ENCODE results near the gene AASS. TPM values are rescaled to one million over a fixed set of nuclear protein-coding genes. Genes with fewer than 3 reads are reported as not detected.

Gene AASS
- total and polyA plus RNA-seq, 2 experiments from 2014 or later, result 368 to 789 TPM

- no peak overlapping the region for H3K4me3 Mint-ChIP-seq
- Histone ChIP-seq H3K4me3 (no peak overlapping the region), H3K36me3 (ENCODE audit: insufficient read depth) (peaks cover 22% of the 10 kb centered on the region; the same call in 1 of the 2 replicates), H2AFZ (no peak overlapping the region), H3F3A (replicated peaks; ENCODE audit: low read depth) (no peaks in the 10 kb centered on the region), H3K27ac (ENCODE audit: low read depth) (no peak overlapping the region), H3K9me2 (ENCODE audit: insufficient read depth) (no peaks in the 10 kb centered on the region), H3K4me1 (ENCODE audit: insufficient read depth) (peaks cover 17% of the 10 kb centered on the region), H4K20me1 (replicated peaks; ENCODE audit: insufficient read depth) (no peaks in the 10 kb centered on the region), H3K79me2 (replicated peaks; ENCODE audit: insufficient read depth) (no peaks in the 10 kb centered on the region), H3K27me3 (ENCODE audit: insufficient read depth) (no peaks in the 10 kb centered on the region), H3K4me2 (no peak overlapping the region)
- TF ChIP-seq STAT1 (IDR thresholded peaks at IDR 0.05; ENCODE audit: unreplicated experiment) (no peak), ETS1 (IDR thresholded peaks at IDR 0.05) (no peak), ZNF114 (CRISPR knock-in tag; IDR thresholded peaks at IDR 0.05) (no peak), ZNF331 (CRISPR knock-in tag; IDR thresholded peaks at IDR 0.05; ENCODE audit: low read depth) (no peak), EZH2phosphoT487 (IDR thresholded peaks at IDR 0.05; ENCODE audit: unreplicated experiment) (no peak), CREB1 (CRISPR knock-in tag; IDR thresholded peaks at IDR 0.05; ENCODE audit: low read depth) (no peak), POLR2AphosphoS5 (IDR thresholded peaks at IDR 0.05; ENCODE audit: low read depth) (no peak), JUNB (IDR thresholded peaks at IDR 0.05; ENCODE audit: unreplicated experiment) (no peak), REST (IDR thresholded peaks at IDR 0.05; ENCODE audit: unreplicated experiment) (no peak), EZH2 (IDR thresholded peaks at IDR 0.05; ENCODE audit: low read depth, unreplicated experiment) (no peak), CTCF (conservative IDR thresholded peaks at IDR 0.05; ENCODE audit: low read depth in 2 of 2) (no peak), ZNF462 (CRISPR knock-in tag; IDR thresholded peaks at IDR 0.05) (no peak), NANOG (IDR thresholded peaks at IDR 0.05; ENCODE audit: borderline replicate concordance) (no peak)
- H3K27ac Mint-ChIP-seq, result no peak overlapping the region
- no peaks in the 10 kb centered on the region for H3K9me3 Mint-ChIP-seq
- DNase-seq (ENCODE audit: low spot score), result no peak
- peak; percentile 42 for ATAC-seq
- peaks cover 28% of the 10 kb centered on the region for H3K4me1 Mint-ChIP-seq
- no peaks in the 10 kb centered on the region for H3K27me3 Mint-ChIP-seq (ENCODE audit: insufficient read depth, low read depth, poor library complexity)
- peaks cover 39% of the 10 kb centered on the region for H3K36me3 Mint-ChIP-seq (ENCODE audit: low read depth)
Observed at GRCh38 chr7:122059542-122059941, 84.5 kb downstream of the AASS start.

Measured in GM23338 (cell line).